DMS53 treated with DMSO at 0.1 percent for 48 hours (cell line): Measurements from ENCODE around the gene MPDU1.

Source experiments
- DNase-seq: peaks from one replicate; lab custom pipeline; 2025; ENCODE audit not compliant: unreplicated experiment; lab: John Stamatoyannopoulos, UW

MPDU1 gene

DNA sequence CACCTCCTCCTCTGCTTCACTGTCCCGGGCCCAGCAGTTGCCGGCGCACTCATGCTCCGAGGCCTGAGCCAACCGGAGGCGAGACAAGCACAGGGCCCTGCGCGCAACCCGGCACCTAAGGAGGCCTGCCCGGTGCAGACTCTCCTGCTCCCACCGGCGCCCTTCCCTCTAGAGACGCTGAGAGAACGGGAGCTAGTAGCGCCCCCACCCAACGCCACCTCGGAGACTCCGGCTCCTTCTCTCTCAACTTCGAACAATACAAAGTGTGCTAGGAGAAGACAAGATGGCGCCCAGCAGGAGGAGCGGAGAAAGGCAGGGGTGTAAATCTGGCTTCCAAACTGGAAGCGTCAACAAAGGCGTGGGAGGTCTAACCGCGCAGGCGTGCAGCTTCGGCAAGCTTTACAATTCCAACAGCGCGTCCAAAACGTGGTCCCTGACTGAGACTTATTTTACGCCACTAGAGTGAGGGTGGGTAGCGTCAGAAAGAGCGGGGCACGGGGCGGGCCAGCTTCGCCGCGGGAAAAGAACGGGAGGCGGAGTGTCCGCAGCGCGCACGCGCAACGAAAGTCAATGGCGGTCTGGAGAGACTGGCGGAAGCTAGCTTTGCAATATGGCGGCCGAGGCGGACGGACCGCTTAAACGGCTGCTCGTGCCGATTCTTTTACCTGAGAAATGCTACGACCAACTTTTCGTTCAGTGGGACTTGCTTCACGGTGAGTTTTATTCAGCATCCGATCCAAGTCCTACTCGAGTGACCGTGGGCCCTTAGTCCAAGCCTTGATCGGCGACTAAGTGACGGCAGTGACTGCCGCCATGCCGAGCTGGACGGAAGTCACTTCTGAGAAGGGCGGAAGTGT lies at the start of gene MPDU1:
MPDU1 (plus strand) TSS at position 600 of the 857 bp plus-strand sequence; CDS start at position 611, 11 bp downstream.
- peak; percentile 98 for DNase-seq

DNA sequence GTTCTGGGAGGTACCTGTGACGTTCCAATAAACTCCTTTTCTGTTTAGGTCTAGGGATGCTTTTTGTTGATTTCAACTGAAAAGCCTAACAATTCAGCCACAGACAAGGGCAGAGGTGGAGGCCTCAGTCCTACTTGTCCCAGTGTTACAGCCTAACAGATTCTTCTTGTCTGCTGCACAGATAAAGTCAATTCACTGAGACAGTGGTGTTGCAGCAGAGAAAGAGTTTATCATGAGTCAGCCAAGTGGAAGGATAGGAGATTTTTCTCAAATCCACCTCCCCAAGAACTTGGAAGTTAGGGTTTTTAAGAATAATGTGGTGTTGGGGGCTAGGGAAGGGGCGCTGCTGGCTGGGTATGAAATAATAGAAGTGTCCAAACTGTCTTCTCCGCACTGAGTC lies 45.6 kb upstream of the MPDU1 start:
- no peak for DNase-seq

- no peak for DNase-seq
Observed at GRCh38 chr17:7538891-7539545, 44.6 kb upstream of the MPDU1 start.

DNA sequence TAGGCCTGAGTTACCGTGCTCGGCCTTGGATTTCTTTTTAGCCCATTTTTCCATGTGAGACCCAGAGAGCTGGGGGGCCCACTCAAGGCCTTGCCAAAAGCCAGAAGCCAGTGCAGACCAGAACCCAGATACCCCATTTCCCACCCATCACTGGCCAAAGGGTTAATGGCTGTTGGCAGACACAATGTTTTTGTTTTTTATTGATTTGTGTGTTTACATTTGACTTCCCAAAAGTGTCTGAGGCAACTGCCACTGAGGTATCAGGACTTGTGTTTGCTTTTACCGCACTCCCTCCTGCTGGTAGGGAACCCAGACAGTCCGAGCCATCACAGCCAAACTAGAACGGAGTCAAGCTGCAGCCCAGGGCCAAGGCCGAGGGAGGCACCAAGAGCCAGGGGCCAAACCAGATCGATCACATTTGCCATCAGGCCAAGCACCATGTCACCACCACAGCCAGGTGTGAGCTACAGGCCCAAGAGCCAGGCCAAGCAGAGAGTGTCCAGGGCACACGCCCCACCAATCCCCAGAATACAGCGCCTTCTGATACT lies 42.5 kb upstream of the MPDU1 start:
- DNase-seq, result no peak

GRCh38 chr17:7544911-7545310 lies 38.7 kb upstream of the MPDU1 start:
- no peak for DNase-seq

DNA sequence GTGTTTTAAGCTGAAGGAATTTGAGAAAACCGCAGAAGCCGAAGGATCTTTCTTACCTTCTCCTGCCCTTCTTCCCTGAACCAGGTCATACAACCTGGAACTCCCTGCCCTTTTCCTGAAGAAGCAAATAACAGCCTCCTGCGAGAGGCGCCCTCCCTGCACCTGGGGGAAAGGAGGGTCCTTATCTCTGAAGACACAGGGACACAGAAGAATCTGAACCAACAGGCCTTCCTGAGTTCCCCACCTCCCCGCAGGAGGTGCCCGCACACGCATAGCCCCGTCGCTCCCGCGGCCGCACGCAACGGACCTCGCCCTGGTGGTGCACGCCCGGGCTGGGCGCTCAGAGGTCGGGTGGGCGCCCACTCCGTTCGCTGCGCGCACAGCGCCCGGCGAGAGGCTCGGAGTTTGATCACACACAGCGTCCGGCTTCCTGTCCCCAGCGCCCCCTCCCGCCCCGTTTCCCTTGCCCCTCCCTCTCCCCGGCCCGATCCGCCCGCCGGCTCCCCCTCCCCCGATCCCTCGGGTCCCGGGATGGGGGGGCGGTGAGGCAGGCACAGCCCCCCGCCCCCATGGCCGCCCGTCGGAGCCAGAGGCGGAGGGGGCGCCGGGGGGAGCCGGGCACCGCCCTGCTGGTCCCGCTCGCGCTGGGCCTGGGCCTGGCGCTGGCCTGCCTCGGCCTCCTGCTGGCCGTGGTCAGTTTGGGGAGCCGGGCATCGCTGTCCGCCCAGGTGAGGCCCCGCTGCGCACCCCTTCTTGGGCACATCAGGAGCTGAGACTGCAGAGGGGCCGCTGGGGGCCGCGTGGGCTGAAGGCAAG lies 34.9 kb upstream of the MPDU1 start, which contains the start of gene TNFSF12:
TNFSF12 (plus strand) TSS at position 474 of the 816 bp plus-strand sequence; CDS start at position 570, 96 bp downstream.
- no peak for DNase-seq

- DNase-seq, result no peak
Observed at GRCh38 chr17:7549401-7550055, 34.1 kb upstream of the MPDU1 start.

GRCh38 chr17:7550344-7550743 lies 33.3 kb upstream of the MPDU1 start:
- DNase-seq, result no peak

- no peak for DNase-seq
Observed at GRCh38 chr17:7551396-7551795, 32.3 kb upstream of the MPDU1 start.

DNA sequence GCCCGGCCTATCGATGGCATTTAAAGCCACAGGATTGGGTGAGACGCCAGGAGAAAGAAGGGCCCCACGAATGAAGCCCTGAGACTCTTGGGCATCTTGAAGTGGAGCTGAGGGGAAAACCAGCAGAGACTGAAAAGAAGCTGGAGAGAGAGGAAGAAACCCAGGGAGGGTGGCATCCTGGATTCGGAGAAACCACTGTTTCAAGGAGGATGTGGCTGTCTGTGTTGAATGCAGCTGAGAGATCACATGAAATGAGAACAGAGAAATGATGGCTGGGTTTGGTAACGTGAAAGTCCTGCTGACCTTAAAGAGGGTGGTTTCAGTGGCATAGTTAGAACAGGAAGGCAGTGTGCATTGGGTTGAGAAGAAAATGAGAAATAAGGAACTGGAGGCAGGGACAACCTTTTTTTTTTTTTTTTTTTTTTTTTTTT lies 31.0 kb upstream of the MPDU1 start:
- DNase-seq, result no peak

DNA sequence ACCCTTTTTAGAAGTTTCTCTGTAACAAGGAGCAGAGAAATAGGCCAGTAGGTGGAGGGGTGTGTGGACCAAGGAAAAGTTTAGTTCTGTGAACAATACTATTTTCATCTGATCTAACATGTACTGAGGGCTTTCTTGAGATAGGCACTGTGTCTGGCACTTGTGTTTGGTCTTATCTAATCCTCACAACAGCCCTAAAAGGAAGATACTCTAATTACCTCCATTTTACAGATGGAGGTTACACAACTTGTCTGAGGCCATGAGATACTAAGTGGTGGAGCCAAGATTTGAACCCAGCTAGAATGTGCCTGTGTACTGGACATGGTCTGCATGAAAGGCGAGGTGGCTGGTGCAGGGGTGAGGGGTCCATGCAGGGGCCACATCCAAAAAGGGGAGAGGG lies 30.3 kb upstream of the MPDU1 start:
- DNase-seq, result no peak

GRCh38 chr17:7555320-7555948 lies 28.2 kb upstream of the MPDU1 start:
- no peak for DNase-seq

GRCh38 chr17:7556627-7557026 lies 27.0 kb upstream of the MPDU1 start:
- DNase-seq, result no peak

GRCh38 chr17:7557147-7557764 lies 26.4 kb upstream of the MPDU1 start:
- no peak for DNase-seq

- DNase-seq, result peak; percentile 91
Observed at GRCh38 chr17:7557775-7558543, 25.7 kb upstream of the MPDU1 start.

DNA sequence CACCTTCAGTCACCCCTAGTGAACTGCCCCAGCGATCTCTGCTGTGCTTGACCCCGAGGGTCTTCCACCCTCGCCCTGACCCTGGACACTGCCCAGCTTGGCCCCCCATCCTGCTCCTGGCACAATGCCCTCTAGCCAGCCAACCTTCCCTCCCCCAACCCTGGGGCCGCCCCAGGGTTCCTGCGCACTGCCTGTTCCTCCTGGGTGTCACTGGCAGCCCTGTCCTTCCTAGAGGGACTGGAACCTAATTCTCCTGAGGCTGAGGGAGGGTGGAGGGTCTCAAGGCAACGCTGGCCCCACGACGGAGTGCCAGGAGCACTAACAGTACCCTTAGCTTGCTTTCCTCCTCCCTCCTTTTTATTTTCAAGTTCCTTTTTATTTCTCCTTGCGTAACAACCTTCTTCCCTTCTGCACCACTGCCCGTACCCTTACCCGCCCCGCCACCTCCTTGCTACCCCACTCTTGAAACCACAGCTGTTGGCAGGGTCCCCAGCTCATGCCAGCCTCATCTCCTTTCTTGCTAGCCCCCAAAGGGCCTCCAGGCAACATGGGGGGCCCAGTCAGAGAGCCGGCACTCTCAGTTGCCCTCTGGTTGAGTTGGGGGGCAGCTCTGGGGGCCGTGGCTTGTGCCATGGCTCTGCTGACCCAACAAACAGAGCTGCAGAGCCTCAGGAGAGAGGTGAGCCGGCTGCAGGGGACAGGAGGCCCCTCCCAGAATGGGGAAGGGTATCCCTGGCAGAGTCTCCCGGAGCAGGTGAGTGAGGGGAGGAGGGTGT lies 24.9 kb upstream of the MPDU1 start, which contains the start of gene TNFSF13:
TNFSF13 (plus strand) TSS at position 207 of the 776 bp plus-strand sequence; CDS start at position 497, 290 bp downstream.
- DNase-seq, result no peak

- no peak for DNase-seq
Observed at GRCh38 chr17:7559320-7560171, 24.1 kb upstream of the MPDU1 start.
